Neural progenitor cell (in vitro differentiated cells): ENCODE data around the gene PSMB7. TPM values are rescaled to one million over a fixed set of nuclear protein-coding genes. Genes with fewer than 3 reads are reported as not detected.
A peak's percentile ranks its signal among the peaks of the same experiment; 100 is the strongest.

Source experiments
- DNase-seq: peaks from one replicate; pipeline ENCODE4 v3.0.0-alpha.2; 2016; ENCODE audit warnings: low spot score
- H2AFZ ChIP-seq: fragments of 200-600 bp; sonication (generic); replicated peaks from 2 replicates; pipeline ENCODE4 v1.6.1; 2016; ENCODE audit warnings: antibody characterized with exemption
- H3F3A ChIP-seq: fragments of 200-600 bp; sonication (generic); 2 replicates; pipeline ENCODE4 v1.6.1; 2016; ENCODE audit warnings: antibody characterized with exemption, low read depth
- H3K27ac ChIP-seq: fragments of 200-600 bp; sonication (generic); 2 replicates; pipeline ENCODE4 v1.5.1; 2016; ENCODE audit warnings: mild to moderate bottlenecking
- H3K27me3 ChIP-seq: fragments of 200-600 bp; sonication (generic); 2 replicates; pipeline ENCODE4 v1.6.1; 2016; ENCODE audit warnings: mild to moderate bottlenecking, moderate library complexity
- H3K36me3 ChIP-seq: fragments of 200-600 bp; sonication (generic); 2 replicates; pipeline ENCODE4 v1.5.1; 2016
- H3K4me1 ChIP-seq: fragments of 200-600 bp; sonication (generic); 2 replicates; pipeline ENCODE4 v1.6.1; 2016; ENCODE audit warnings: mixed run types
- H3K4me2 ChIP-seq: fragments of 200-600 bp; sonication (generic); 2 replicates; pipeline ENCODE4 v1.6.1; 2016
- H3K4me3 ChIP-seq: fragments of 200-600 bp; sonication (generic); 2 replicates; pipeline ENCODE4 v1.5.1; 2016
- H3K79me2 ChIP-seq: fragments of 200-600 bp; sonication (generic); 2 replicates; pipeline ENCODE4 v1.6.1; 2016; ENCODE audit warnings: low read depth
- H3K9ac ChIP-seq: fragments of 200-600 bp; sonication (generic); 2 replicates; pipeline ENCODE4 v1.6.1; 2016
- H3K9me3 ChIP-seq: fragments of 200-600 bp; sonication (generic); 2 replicates; pipeline ENCODE4 v1.5.1; 2016; ENCODE audit warnings: low read depth
- H4K20me1 ChIP-seq: fragments of 200-600 bp; sonication (generic); 2 replicates; pipeline ENCODE4 v1.6.1; 2016; ENCODE audit warnings: low read depth
- H3K27ac Mint-ChIP-seq: 3 replicates; pipeline ENCODE4 v1.8.0; 2021; ENCODE audit warnings: mixed read lengths
- H3K27me3 Mint-ChIP-seq: 2 replicates; pipeline ENCODE4 v1.8.0; 2022; ENCODE audit warnings: low read depth, mild to moderate bottlenecking, inconsistent platforms, moderate library complexity, mixed read lengths; ENCODE audit not compliant: insufficient read depth
- H3K36me3 Mint-ChIP-seq: 3 replicates; pipeline ENCODE4 v1.8.0; 2021; ENCODE audit warnings: mixed read lengths
- H3K4me1 Mint-ChIP-seq: 3 replicates; pipeline ENCODE4 v1.8.0; 2021; ENCODE audit warnings: mixed read lengths
- H3K4me3 Mint-ChIP-seq: 3 replicates; pipeline ENCODE4 v1.8.0; 2021; ENCODE audit warnings: mild to moderate bottlenecking, moderate library complexity, mixed read lengths
- H3K9me3 Mint-ChIP-seq: 3 replicates; pipeline ENCODE4 v1.8.0; 2020; ENCODE audit warnings: mixed read lengths
- EZH2 ChIP-seq: fragments of 200-600 bp; sonication (generic); IDR thresholded peaks from 2 replicates; pipeline ENCODE4 v1.6.1; 2017; ENCODE audit warnings: antibody characterized with exemption, mild to moderate bottlenecking, moderate library complexity
- EZH2phosphoT487 ChIP-seq: fragments of 200-600 bp; sonication (generic); IDR thresholded peaks from 2 replicates; pipeline ENCODE4 v1.6.1; 2017; ENCODE audit warnings: antibody characterized with exemption
- total RNA-seq: library from RNA; depleted of rRNA; stranded (reverse); fragments of >200 nt; gene quantifications from 2 replicates; pipeline ENCODE4 v1.2.3, GENCODE V29; 2015; ENCODE audit warnings: low replicate concordance
- TF ChIP-seq, protein P1 (sequence below): fragments of 200-600 bp; sonication (generic); IDR thresholded peaks from 2 replicates; pipeline ENCODE4 v1.5.1; 2017; ENCODE audit warnings: antibody characterized with exemption, mild to moderate bottlenecking

PSMB7 gene
- total RNA-seq, 1 donor from 2014 or later, result 249 TPM

DNA sequence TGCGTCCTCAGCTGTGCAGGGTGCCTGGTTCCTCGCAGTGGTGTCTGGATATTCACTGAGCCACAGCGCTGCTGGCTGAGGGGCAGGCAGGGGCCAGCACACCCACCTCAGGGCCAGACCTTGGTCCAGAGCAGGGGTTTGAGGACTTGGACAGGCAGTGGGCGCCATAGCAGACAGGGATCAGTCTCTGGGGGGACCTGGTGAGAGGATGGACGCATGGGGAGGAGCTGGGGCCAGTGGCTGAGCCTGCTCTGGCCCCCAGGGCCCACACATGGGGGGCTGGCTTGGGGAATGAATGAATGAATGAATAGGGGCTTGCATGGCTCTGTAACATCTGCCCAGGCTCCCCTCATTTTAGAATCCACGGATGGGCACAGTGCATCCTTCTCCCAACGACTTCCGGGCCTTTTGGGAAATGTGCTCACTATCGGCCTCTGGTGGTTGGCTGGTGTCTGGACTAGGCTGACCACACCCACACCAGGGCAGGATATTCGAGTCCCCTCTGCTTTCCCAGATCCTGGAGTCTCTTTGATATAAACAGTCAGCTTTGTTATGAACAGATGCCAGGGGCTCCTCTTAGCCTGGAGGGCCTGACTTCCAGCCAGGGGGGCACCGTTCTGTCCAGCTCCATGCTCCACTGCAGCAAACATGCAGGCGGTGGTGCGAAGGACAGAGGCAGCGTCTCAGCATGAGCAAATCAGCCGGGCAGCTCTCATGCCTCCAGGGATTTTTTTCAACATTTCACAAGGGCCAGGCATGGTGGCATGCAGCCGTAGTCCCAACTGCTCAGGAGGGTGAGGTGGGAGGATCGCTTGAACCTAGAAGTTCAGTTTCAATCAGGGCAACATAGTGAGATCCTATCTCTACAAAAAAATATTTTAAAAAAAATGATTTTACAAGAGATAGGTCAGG, 94.9 kb downstream of the PSMB7 start:
- peak; percentile 80 for DNase-seq
- Mint-ChIP-seq H3K9me3 (no peaks in the 10 kb centered on the region), H3K27ac (no peak overlapping the region), H3K27me3 (no peaks in the 10 kb centered on the region), H3K4me1 (peaks cover 4% of the 10 kb centered on the region), H3K36me3 (peaks cover 6% of the 10 kb centered on the region), H3K4me3 (no peak overlapping the region)
- Histone ChIP-seq H3K4me2 (no peak overlapping the region), H3K36me3 (no peaks in the 10 kb centered on the region), H4K20me1 (no peaks in the 10 kb centered on the region), H3K79me2 (no peaks in the 10 kb centered on the region), H3K27ac (no peak overlapping the region), H2AFZ (no peak overlapping the region), H3K27me3 (no peaks in the 10 kb centered on the region), H3F3A (no peaks in the 10 kb centered on the region), H3K9me3 (no peaks in the 10 kb centered on the region), H3K4me1 (no peaks in the 10 kb centered on the region), H3K4me3 (no peak overlapping the region), H3K9ac (no peak overlapping the region)
- no peak for TF ChIP-seq EZH2phosphoT487
- TF ChIP-seq, protein P1, sequence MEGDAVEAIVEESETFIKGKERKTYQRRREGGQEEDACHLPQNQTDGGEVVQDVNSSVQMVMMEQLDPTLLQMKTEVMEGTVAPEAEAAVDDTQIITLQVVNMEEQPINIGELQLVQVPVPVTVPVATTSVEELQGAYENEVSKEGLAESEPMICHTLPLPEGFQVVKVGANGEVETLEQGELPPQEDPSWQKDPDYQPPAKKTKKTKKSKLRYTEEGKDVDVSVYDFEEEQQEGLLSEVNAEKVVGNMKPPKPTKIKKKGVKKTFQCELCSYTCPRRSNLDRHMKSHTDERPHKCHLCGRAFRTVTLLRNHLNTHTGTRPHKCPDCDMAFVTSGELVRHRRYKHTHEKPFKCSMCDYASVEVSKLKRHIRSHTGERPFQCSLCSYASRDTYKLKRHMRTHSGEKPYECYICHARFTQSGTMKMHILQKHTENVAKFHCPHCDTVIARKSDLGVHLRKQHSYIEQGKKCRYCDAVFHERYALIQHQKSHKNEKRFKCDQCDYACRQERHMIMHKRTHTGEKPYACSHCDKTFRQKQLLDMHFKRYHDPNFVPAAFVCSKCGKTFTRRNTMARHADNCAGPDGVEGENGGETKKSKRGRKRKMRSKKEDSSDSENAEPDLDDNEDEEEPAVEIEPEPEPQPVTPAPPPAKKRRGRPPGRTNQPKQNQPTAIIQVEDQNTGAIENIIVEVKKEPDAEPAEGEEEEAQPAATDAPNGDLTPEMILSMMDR, result peak; percentile 82

DNA sequence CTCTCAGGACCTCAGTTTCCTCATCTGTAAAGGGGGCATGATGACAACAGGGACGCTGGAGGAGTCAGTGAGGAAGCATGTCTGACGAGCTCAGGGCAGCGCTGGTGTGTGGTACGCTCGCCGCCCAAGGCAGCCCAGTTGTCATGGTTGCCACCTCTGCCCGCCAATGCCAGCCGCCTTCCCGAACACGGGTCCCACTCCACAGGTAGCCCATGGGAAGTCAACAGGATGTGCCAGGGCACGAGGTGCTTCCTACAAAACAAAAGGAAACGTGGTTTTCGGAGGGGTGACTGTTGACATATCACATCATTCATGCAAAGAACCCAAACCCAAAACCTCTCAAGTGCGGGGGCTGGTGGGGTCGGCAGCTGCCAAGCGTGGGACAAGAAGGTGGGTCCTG, 99.4 kb downstream of the PSMB7 start:
- no peak overlapping the region for H3K27ac ChIP-seq
- no peak overlapping the region for H3K4me2 ChIP-seq
- no peaks in the 10 kb centered on the region for H3F3A ChIP-seq
- no peaks in the 10 kb centered on the region for H3K4me1 ChIP-seq
- no peaks in the 10 kb centered on the region for H3K79me2 ChIP-seq
- no peaks in the 10 kb centered on the region for H3K27me3 ChIP-seq
- no peaks in the 10 kb centered on the region for H3K36me3 ChIP-seq
- no peak for DNase-seq
- Mint-ChIP-seq H3K4me3 (no peak overlapping the region), H3K4me1 (peaks cover 4% of the 10 kb centered on the region), H3K9me3 (no peaks in the 10 kb centered on the region), H3K36me3 (peaks cover 6% of the 10 kb centered on the region), H3K27ac (no peak overlapping the region), H3K27me3 (no peaks in the 10 kb centered on the region)
- TF ChIP-seq EZH2phosphoT487 (no peak), EZH2 (no peak)
- TF ChIP-seq, protein P1, result no peak
- no peak overlapping the region for H2AFZ ChIP-seq
- no peaks in the 10 kb centered on the region for H3K9me3 ChIP-seq
- no peak overlapping the region for H3K9ac ChIP-seq
- H3K4me3 ChIP-seq, result no peak overlapping the region
- H4K20me1 ChIP-seq, result peaks cover 5% of the 10 kb centered on the region

DNA sequence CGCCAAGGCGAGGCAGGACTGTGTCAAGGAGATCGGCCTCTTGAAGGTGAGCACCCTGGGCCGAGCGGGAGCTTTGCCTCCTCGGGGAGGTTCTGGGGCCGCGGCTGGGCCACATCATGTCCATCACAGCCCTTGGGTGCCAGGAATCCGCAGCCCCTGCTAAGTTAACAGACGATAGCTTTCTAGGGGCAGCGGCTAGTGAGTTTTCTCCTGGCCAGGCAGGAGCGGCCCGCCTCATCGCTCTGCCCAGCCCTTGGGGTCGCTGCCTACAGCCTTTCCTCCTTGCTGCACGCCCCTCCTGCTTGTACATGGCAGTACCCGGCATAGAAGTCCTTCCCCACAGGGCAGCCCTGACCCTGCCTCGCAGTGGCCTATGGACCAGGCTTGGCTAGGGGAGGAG, 101.3 kb downstream of the PSMB7 start:
- Mint-ChIP-seq H3K9me3 (no peaks in the 10 kb centered on the region), H3K36me3 (peaks cover 4% of the 10 kb centered on the region), H3K27me3 (no peaks in the 10 kb centered on the region), H3K4me1 (peaks cover 3% of the 10 kb centered on the region), H3K4me3 (no peak overlapping the region), H3K27ac (no peak overlapping the region)
- H3K9ac ChIP-seq, result no peak overlapping the region
- no peak overlapping the region for H3K4me2 ChIP-seq
- no peak overlapping the region for H3K27ac ChIP-seq
- peaks cover 5% of the 10 kb centered on the region for H4K20me1 ChIP-seq
- TF ChIP-seq EZH2phosphoT487, result no peak
- TF ChIP-seq EZH2, result no peak
- TF ChIP-seq, protein P1, result no peak
- H3K79me2 ChIP-seq, result no peaks in the 10 kb centered on the region
- H2AFZ ChIP-seq, result no peak overlapping the region
- no peaks in the 10 kb centered on the region for H3K4me1 ChIP-seq
- no peaks in the 10 kb centered on the region for H3K27me3 ChIP-seq
- H3K36me3 ChIP-seq, result no peaks in the 10 kb centered on the region
- no peak for DNase-seq
- H3F3A ChIP-seq, result no peaks in the 10 kb centered on the region
- H3K9me3 ChIP-seq, result no peaks in the 10 kb centered on the region
- H3K4me3 ChIP-seq, result no peak overlapping the region
